ENCODE data around the gene SH3GL3. TPM values are rescaled to one million over a fixed set of nuclear protein-coding genes. Genes with fewer than 3 reads are reported as not detected.

Gene SH3GL3
- total RNA-seq, 2 donors from 2014 or later, result 3.5 to 3.8 TPM

- peaks cover 2% of the 10 kb centered on the region for H3K4me1 Mint-ChIP-seq
- Histone ChIP-seq H3K9ac (ENCODE audit: extremely low read depth, low read length, poor library complexity, severe bottlenecking) (no peak overlapping the region), H3K4me3 (ENCODE audit: low read length) (no peak overlapping the region), H3K27ac (ENCODE audit: low read depth, low read length) (no peak overlapping the region), H3K4me1 (ENCODE audit: control insufficient read depth, insufficient read depth, low read length) (no peaks in the 10 kb centered on the region), H3K36me3 (ENCODE audit: control insufficient read depth, insufficient read depth, low read length) (no peaks in the 10 kb centered on the region), H3K27me3 (ENCODE audit: control insufficient read depth, insufficient read depth, low read length, poor library complexity, severe bottlenecking) (no peaks in the 10 kb centered on the region), H3K9me3 (ENCODE audit: control insufficient read depth, low read length) (no peaks in the 10 kb centered on the region)
- DNase-seq, result no peak
- no peak for TF ChIP-seq CTCF (conservative IDR thresholded peaks at IDR 0.05)
- H3K4me3 Mint-ChIP-seq, result no peak overlapping the region
- no peak overlapping the region for H3K27ac Mint-ChIP-seq
- no peaks in the 10 kb centered on the region for H3K9me3 Mint-ChIP-seq
- WGBS, 2 experiments (ENCODE audit: insufficient coverage in 1 of 2, insufficient read length in 1 of 2), result 91 to 100% methylated on average over 4 to 5 of the region's 6 CpGs
- no peaks in the 10 kb centered on the region for H3K36me3 Mint-ChIP-seq (ENCODE audit: low read depth)
- H3K27me3 Mint-ChIP-seq (ENCODE audit: insufficient read depth), result no peaks in the 10 kb centered on the region
Measured at GRCh38 chr15:83592370-83593040, 145.4 kb downstream of the SH3GL3 start.

- Histone ChIP-seq H3K4me3 (ENCODE audit: low read length) (no peak overlapping the region), H3K9me3 (ENCODE audit: control insufficient read depth, low read length) (no peaks in the 10 kb centered on the region), H3K27ac (ENCODE audit: low read depth, low read length) (no peak overlapping the region), H3K4me1 (ENCODE audit: control insufficient read depth, insufficient read depth, low read length) (no peaks in the 10 kb centered on the region), H3K27me3 (ENCODE audit: control insufficient read depth, insufficient read depth, low read length, poor library complexity, severe bottlenecking) (no peaks in the 10 kb centered on the region), H3K36me3 (ENCODE audit: control insufficient read depth, insufficient read depth, low read length) (no peaks in the 10 kb centered on the region), H3K9ac (ENCODE audit: extremely low read depth, low read length, poor library complexity, severe bottlenecking) (no peak overlapping the region)
- Mint-ChIP-seq H3K4me3 (no peak overlapping the region), H3K9me3 (peaks cover 12% of the 10 kb centered on the region), H3K36me3 (ENCODE audit: low read depth) (peaks cover 8% of the 10 kb centered on the region), H3K27me3 (ENCODE audit: insufficient read depth) (no peaks in the 10 kb centered on the region), H3K27ac (no peak overlapping the region), H3K4me1 (peaks cover 2% of the 10 kb centered on the region)
- 60 to 79% methylated on average over 1 of the region's 1 CpG for WGBS, 2 experiments (ENCODE audit: insufficient coverage in 1 of 2, insufficient read length in 1 of 2)
- TF ChIP-seq CTCF (conservative IDR thresholded peaks at IDR 0.05), result no peak
- DNase-seq, result no peak
Measured at GRCh38 chr15:83595191-83595590, 148.1 kb downstream of the SH3GL3 start.

- Mint-ChIP-seq H3K27ac (no peak overlapping the region), H3K9me3 (peaks cover 24% of the 10 kb centered on the region), H3K27me3 (ENCODE audit: insufficient read depth) (no peaks in the 10 kb centered on the region), H3K4me1 (peaks cover 2% of the 10 kb centered on the region), H3K4me3 (no peak overlapping the region), H3K36me3 (ENCODE audit: low read depth) (peaks cover 8% of the 10 kb centered on the region)
- no peaks in the 10 kb centered on the region for H3K9me3 ChIP-seq (ENCODE audit: control insufficient read depth, low read length)
- no peak overlapping the region for H3K9ac ChIP-seq (ENCODE audit: extremely low read depth, low read length, poor library complexity, severe bottlenecking)
- no peak for TF ChIP-seq CTCF (conservative IDR thresholded peaks at IDR 0.05)
- no peaks in the 10 kb centered on the region for H3K4me1 ChIP-seq (ENCODE audit: control insufficient read depth, insufficient read depth, low read length)
- no peak for DNase-seq
- H3K36me3 ChIP-seq (ENCODE audit: control insufficient read depth, insufficient read depth, low read length), result no peaks in the 10 kb centered on the region
- no peaks in the 10 kb centered on the region for H3K27me3 ChIP-seq (ENCODE audit: control insufficient read depth, insufficient read depth, low read length, poor library complexity, severe bottlenecking)
- H3K4me3 ChIP-seq (ENCODE audit: low read length), result no peak overlapping the region
- no peak overlapping the region for H3K27ac ChIP-seq (ENCODE audit: low read depth, low read length)
- 89 to 91% methylated on average over 2 of the region's 2 CpGs for WGBS, 2 experiments (ENCODE audit: insufficient coverage in 1 of 2, insufficient read length in 1 of 2)
Measured at GRCh38 chr15:83598031-83598430, 150.9 kb downstream of the SH3GL3 start.
